ENCODE data around the gene ZMAT5.

DNA sequence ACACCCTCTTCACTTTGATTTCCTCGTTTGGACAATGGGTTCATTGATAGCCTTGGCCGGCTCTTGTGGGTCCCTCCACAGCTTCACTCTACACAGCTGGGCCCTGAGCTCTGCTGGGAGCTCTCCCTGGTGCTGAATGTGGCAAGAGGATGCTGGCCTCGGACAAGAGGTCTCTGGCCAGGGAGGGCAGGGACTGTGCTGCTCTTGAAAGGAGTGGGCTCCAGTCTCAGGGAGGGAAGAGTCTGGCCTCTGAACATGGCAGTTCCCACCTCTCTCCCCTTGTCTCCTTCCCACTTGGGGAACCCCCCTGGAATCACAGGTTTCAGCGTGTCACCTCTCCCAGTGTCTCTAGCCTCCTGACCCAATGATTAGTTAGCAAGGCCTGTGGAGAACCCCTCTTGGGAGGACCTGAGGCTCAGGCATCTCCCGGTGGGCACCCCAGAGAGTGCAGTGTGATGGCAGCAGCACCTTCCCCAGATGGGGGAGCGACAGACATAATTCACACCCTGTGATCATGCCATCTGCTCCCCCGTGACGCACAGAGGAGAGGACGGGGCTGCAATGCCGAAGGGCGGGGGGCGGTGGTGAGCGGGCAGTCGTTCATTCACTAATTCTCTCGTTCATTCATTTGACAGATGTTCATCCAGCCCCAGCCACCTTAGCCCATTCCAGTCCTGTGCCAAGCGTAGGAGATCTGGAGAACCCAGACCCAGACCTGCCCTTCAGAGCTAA is 49.8 kb downstream of the ZMAT5 start:
- no peak for TF ChIP-seq FOXJ3 (CRISPR knock-in tag; IDR thresholded peaks at IDR 0.05; ENCODE audit: borderline replicate concordance)
- no peak for TF ChIP-seq CTCF (IDR thresholded peaks at IDR 0.05)
- peak; percentile 55 for TF ChIP-seq SP1 (CRISPR knock-in tag; conservative IDR thresholded peaks at IDR 0.05)
- TF ChIP-seq ELF4 (CRISPR knock-in tag; IDR thresholded peaks at IDR 0.05; ENCODE audit: low read depth): no peak
- TF ChIP-seq RELA (CRISPR knock-in tag; IDR thresholded peaks at IDR 0.05; ENCODE audit: borderline replicate concordance): no peak
- TF ChIP-seq KAT7 (CRISPR knock-in tag; IDR thresholded peaks at IDR 0.05; ENCODE audit: borderline replicate concordance): no peak
- no peak for TF ChIP-seq GABPB1 (CRISPR knock-in tag; IDR thresholded peaks at IDR 0.05)
- TF ChIP-seq CBFB (CRISPR knock-in tag; IDR thresholded peaks at IDR 0.05; ENCODE audit: low read depth): no peak
- TF ChIP-seq, protein P1, sequence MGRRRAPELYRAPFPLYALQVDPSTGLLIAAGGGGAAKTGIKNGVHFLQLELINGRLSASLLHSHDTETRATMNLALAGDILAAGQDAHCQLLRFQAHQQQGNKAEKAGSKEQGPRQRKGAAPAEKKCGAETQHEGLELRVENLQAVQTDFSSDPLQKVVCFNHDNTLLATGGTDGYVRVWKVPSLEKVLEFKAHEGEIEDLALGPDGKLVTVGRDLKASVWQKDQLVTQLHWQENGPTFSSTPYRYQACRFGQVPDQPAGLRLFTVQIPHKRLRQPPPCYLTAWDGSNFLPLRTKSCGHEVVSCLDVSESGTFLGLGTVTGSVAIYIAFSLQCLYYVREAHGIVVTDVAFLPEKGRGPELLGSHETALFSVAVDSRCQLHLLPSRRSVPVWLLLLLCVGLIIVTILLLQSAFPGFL (CRISPR knock-in tag; IDR thresholded peaks at IDR 0.05; ENCODE audit: borderline replicate concordance): no peak
- TF ChIP-seq, protein P2, sequence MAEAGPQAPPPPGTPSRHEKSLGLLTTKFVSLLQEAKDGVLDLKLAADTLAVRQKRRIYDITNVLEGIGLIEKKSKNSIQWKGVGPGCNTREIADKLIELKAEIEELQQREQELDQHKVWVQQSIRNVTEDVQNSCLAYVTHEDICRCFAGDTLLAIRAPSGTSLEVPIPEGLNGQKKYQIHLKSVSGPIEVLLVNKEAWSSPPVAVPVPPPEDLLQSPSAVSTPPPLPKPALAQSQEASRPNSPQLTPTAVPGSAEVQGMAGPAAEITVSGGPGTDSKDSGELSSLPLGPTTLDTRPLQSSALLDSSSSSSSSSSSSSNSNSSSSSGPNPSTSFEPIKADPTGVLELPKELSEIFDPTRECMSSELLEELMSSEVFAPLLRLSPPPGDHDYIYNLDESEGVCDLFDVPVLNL (CRISPR knock-in tag; IDR thresholded peaks at IDR 0.05; ENCODE audit: borderline replicate concordance, low read depth): 0 out of 2 replicates have a peak, but pooled peaks have one; percentile 20
- no peak for TF ChIP-seq USF2 (CRISPR knock-in tag; IDR thresholded peaks at IDR 0.05)

Measured in WTC11 (cell line).